Mononuclear cell (primary cell): ENCODE data around the gene ZNF586. TPM values are rescaled to one million over a fixed set of nuclear protein-coding genes. Genes with fewer than 3 reads are reported as not detected.

Experiments
- H3K27me3 ChIP-seq: 2 replicates; pipeline ENCODE4 v1.6.0; 2011; ENCODE audit warnings: low read length, control low read depth; ENCODE audit not compliant: insufficient read depth
- H3K4me1 ChIP-seq: 2 replicates; pipeline ENCODE4 v1.5.1; 2011; ENCODE audit warnings: mild to moderate bottlenecking, low read length, control low read depth; ENCODE audit not compliant: insufficient read depth
- H3K4me3 ChIP-seq: 2 replicates; pipeline ENCODE4 v1.5.1; 2011; ENCODE audit warnings: mild to moderate bottlenecking, low read length, moderate library complexity
- H3K9me3 ChIP-seq: 2 replicates; pipeline ENCODE4 v1.5.1; 2011; ENCODE audit warnings: low read depth, mild to moderate bottlenecking, control low read depth, low read length
- total RNA-seq: library from RNA; depleted of rRNA; stranded (reverse); fragments of >200 nt; gene quantifications from one replicate; pipeline ENCODE4 v1.2.3, GENCODE V29; 2012

Gene ZNF586
- total RNA-seq, 1 donor: 56.8 TPM

GRCh38 chr19:57829316-57829715 is 59.8 kb downstream of the ZNF586 start:
- no peak overlapping the region for H3K4me3 ChIP-seq
- no peaks in the 10 kb centered on the region for H3K27me3 ChIP-seq
- no peaks in the 10 kb centered on the region for H3K9me3 ChIP-seq
- H3K4me1 ChIP-seq: no peaks in the 10 kb centered on the region

DNA sequence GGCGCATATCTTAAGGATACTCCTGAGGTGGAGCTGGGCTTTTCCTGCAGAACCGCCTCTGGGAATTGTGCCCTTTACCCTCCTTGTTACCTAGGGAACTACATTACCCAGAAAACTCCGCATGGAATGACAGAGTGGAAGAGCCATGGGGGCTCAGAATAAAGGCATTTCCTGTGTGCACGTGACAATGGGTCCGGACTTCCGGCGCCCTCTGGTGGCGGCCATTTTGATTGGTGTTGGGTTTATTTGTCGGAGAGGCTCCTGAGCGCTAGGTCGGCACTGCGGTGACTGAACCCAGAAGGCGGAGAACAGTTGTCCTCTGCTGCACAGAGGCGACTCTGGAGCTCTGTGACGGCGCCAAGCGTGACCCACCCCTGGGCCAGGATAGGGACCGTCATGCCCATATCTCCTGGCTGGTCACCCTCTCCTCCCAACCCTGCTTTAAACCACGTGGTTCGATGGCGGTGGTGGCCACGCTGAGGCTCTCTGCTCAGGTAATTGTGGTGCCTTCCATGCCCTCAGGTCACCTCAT is 60.7 kb downstream of the ZNF586 start, which contains the start of gene ZNF587B:
Gene ZNF587B, plus strand, starts transcription at position 229 of the 532 bp plus-strand sequence. Its CDS starts 230 bp downstream, at position 459.
- H3K9me3 ChIP-seq: no peaks in the 10 kb centered on the region
- H3K27me3 ChIP-seq: no peaks in the 10 kb centered on the region
- H3K4me3 ChIP-seq: no peak within 1 kb of the TSS
- no peaks in the 10 kb centered on the region for H3K4me1 ChIP-seq

Other genes starting within 250 kb of the ZNF586 start
- gene ZNF549, start 242.3 kb upstream of the ZNF586 start, total RNA-seq: 8.1 TPM
- gene ZNF550, start 209.8 kb upstream of the ZNF586 start, total RNA-seq: 13.5 TPM
- gene ZNF416, start 190.8 kb upstream of the ZNF586 start, total RNA-seq: 5.7 TPM
- gene ZIK1, start 185.5 kb upstream of the ZNF586 start, total RNA-seq: 8.4 TPM
- 2.1 TPM for gene ZNF530, start 169.8 kb upstream of the ZNF586 start, total RNA-seq
- 36.8 TPM for gene ZNF134, start 155.4 kb upstream of the ZNF586 start, total RNA-seq
- gene ZNF211, start 136.5 kb upstream of the ZNF586 start, total RNA-seq: 31.1 TPM
- not detected for gene ZSCAN4, start 100.7 kb upstream of the ZNF586 start, total RNA-seq
- 32.7 TPM for gene ZNF551, start 87.7 kb upstream of the ZNF586 start, total RNA-seq
- gene ZNF154, start 60.5 kb upstream of the ZNF586 start, total RNA-seq: 5.5 TPM
- gene ZNF671, start 42.1 kb upstream of the ZNF586 start, total RNA-seq: 10.3 TPM
- gene ZNF776, start 22.9 kb upstream of the ZNF586 start, total RNA-seq: 36.6 TPM
- 13.3 TPM for gene ZNF552, start 45.2 kb downstream of the ZNF586 start, total RNA-seq
- gene ZNF587B, start 60.6 kb downstream of the ZNF586 start, total RNA-seq: 25.5 TPM
- 34.0 TPM for gene ZNF587, start 80.2 kb downstream of the ZNF586 start, total RNA-seq
- gene ZNF814, start 119.4 kb downstream of the ZNF586 start, total RNA-seq: 25.6 TPM
- 23.2 TPM for gene ZNF417, start 146.9 kb downstream of the ZNF586 start, total RNA-seq
- 2.7 TPM for gene ZNF418, start 165.7 kb downstream of the ZNF586 start, total RNA-seq
- gene ZNF256, start 178.0 kb downstream of the ZNF586 start, total RNA-seq: 17.3 TPM
- gene C19orf18, start 204.9 kb downstream of the ZNF586 start, total RNA-seq: 0.21 TPM
- 8.2 TPM for gene ZNF606, start 233.1 kb downstream of the ZNF586 start, total RNA-seq